Neural crest cell (in vitro differentiated cells): ENCODE measurements around the gene SLC35E1. TPM values are rescaled to one million over a fixed set of nuclear protein-coding genes. Genes with fewer than 3 reads are reported as not detected.

Experiments
- DNase-seq: peaks from one replicate; pipeline ENCODE4 v3.0.0; 2021; ENCODE audit warnings: low read depth, mixed read lengths, low spot score
- H3K27ac Mint-ChIP-seq: one replicate; pipeline ENCODE4 v1.8.0; 2021; ENCODE audit warnings: mild to moderate bottlenecking, mixed read lengths; ENCODE audit not compliant: unreplicated experiment
- H3K27me3 Mint-ChIP-seq: 2 replicates; pipeline ENCODE4 v1.8.0; 2021; ENCODE audit warnings: low read depth, mild to moderate bottlenecking, mixed read lengths
- H3K36me3 Mint-ChIP-seq: 2 replicates; pipeline ENCODE4 v1.8.0; 2021; ENCODE audit warnings: low read depth, mild to moderate bottlenecking, mixed read lengths
- H3K4me1 Mint-ChIP-seq: 2 replicates; pipeline ENCODE4 v1.8.0; 2021; ENCODE audit warnings: mixed read lengths
- H3K4me3 Mint-ChIP-seq: one replicate; pipeline ENCODE4 v1.8.0; 2021; ENCODE audit warnings: mild to moderate bottlenecking, mixed read lengths
- H3K9me3 Mint-ChIP-seq: 2 replicates; pipeline ENCODE4 v1.8.0; 2021; ENCODE audit warnings: mixed read lengths
- CTCF ChIP-seq: fragments of 200-600 bp; sonication (generic); conservative IDR thresholded peaks from 2 replicates; pipeline ENCODE4 v1.5.0; 2021; ENCODE audit warnings: antibody characterized with exemption, mild to moderate bottlenecking
- total RNA-seq: library from RNA; stranded (reverse); gene quantifications from 2 replicates; pipeline ENCODE4 v1.2.1, GENCODE V29; 2021

The SLC35E1 gene
- total RNA-seq, 1 donor from 2014 or later: 32.5 TPM

GRCh38 chr19:16581145-16581970, 9.1 kb upstream of the SLC35E1 start:
- no peaks in the 10 kb centered on the region for H3K27me3 Mint-ChIP-seq

DNA sequence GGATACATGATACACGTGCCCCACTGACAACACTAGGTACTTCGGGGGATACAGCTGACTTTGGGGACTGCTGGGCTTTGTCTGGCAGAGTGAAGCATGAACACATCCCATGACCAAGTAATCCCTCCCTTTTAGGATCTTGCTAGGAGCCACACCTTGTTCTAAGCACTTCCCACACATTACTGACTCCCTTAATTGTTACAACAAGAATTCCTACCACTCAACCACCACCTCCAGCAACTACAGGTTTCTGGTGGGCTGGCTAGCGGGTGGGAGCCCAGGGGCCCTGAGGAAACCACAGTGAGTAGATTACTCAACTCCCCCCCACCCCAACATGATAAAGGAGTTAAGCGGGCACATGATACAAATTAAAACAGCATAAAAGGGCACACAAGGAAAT, 7.2 kb upstream of the SLC35E1 start:
- Mint-ChIP-seq H3K36me3 (no peaks in the 10 kb centered on the region), H3K4me3 (no peak overlapping the region), H3K9me3 (no peaks in the 10 kb centered on the region), H3K27ac (no peak overlapping the region), H3K4me1 (peaks cover 18% of the 10 kb centered on the region), H3K27me3 (no peaks in the 10 kb centered on the region)
- TF ChIP-seq CTCF: no peak
- no peak for DNase-seq

More at GRCh38 chr19:16581145-16581970, 9.1 kb upstream of the SLC35E1 start:
- Mint-ChIP-seq H3K4me1 (peaks cover 29% of the 10 kb centered on the region), H3K27ac (peak overlapping the region; percentile 57), H3K36me3 (no peaks in the 10 kb centered on the region), H3K9me3 (no peaks in the 10 kb centered on the region), H3K4me3 (peak overlapping the region; percentile 44)
- TF ChIP-seq CTCF: no peak
- no peak for DNase-seq

DNA sequence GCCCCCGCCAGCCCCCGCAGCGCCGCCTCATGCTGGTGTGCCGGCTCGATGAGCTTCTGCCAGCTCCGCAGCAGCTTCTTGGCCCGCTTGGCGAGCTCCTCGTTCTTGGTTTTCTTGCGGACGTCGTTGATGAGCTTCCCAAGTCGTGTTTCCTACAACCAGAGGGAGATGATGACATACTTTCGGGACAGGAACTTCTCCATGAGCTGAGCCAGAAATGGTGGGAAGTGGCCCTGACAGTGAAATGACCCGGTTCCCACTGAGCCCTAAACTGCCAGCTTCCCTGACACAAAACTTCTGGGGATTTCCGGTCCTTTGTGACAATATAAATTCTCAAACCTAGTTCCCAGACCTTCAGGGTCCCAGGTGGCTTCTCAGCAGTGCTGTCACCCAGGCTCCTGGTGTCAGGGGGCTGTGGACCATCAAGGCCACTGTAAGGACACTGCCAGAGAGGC, 5.3 kb upstream of the SLC35E1 start:
- DNase-seq: no peak
- no peaks in the 10 kb centered on the region for H3K27me3 Mint-ChIP-seq
- H3K27ac Mint-ChIP-seq: peak overlapping the region; percentile 43
- no peaks in the 10 kb centered on the region for H3K9me3 Mint-ChIP-seq
- H3K4me3 Mint-ChIP-seq: no peak overlapping the region
- no peaks in the 10 kb centered on the region for H3K36me3 Mint-ChIP-seq
- no peak for TF ChIP-seq CTCF
- H3K4me1 Mint-ChIP-seq: peaks cover 21% of the 10 kb centered on the region

GRCh38 chr19:16576690-16577530, 4.7 kb upstream of the SLC35E1 start:
- H3K27me3 Mint-ChIP-seq: no peaks in the 10 kb centered on the region
- no peak for DNase-seq
- H3K4me1 Mint-ChIP-seq: peaks cover 24% of the 10 kb centered on the region
- TF ChIP-seq CTCF: no peak
- H3K36me3 Mint-ChIP-seq: no peaks in the 10 kb centered on the region
- H3K4me3 Mint-ChIP-seq: peak overlapping the region; percentile 34
- H3K9me3 Mint-ChIP-seq: no peaks in the 10 kb centered on the region
- H3K27ac Mint-ChIP-seq: no peak overlapping the region

DNA sequence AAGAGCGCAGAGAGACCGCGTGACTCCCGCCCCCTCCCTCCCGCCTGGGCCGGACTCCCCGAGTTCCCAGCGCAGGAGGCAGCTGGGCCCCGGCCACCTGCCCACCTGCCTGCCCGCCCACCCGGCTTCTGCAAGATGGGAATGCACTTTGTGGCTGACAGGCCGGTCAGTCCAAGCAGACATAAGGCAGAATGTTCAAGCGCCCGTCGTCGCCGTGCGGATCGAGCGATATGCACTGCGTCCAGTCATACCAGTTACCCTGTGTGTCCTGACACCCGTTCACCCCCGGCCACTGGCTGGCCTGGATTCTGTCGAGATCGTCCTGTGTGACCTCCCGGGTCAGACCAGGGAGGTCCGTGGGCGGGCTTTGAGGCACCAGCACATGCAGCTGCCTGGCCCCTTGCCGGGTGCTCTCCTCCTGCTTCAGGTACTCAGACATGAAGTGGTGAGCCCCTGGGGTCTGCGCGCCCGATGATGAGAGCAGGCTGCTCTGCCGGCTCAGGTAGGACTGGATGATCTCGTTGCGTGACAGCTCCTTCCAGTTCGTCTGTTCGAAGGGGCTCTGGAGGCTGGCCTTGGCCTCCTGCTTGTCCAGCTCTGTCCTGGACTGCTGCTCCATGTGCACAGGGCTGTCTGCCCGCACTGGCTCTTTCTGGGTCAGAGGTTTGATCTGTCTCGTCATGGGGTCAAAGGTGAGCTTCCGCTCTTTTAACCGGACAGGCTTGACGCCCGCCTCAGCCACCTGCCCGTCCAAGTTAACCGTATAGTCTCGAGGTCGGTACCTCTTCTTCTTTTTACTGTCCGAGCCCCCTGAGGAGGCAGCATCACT, 3.9 kb upstream of the SLC35E1 start:
- DNase-seq: no peak
- H3K36me3 Mint-ChIP-seq: no peaks in the 10 kb centered on the region
- no peaks in the 10 kb centered on the region for H3K9me3 Mint-ChIP-seq
- peak overlapping the region; percentile 34 for H3K4me3 Mint-ChIP-seq
- no peaks in the 10 kb centered on the region for H3K27me3 Mint-ChIP-seq
- TF ChIP-seq CTCF: no peak
- H3K27ac Mint-ChIP-seq: no peak overlapping the region
- H3K4me1 Mint-ChIP-seq: peaks cover 32% of the 10 kb centered on the region
